HG03175 (cell line): Measurements from ENCODE around the gene ODF2L.
A peak's percentile ranks its signal among the peaks of the same experiment; 100 is the strongest.
"Not testable (repeated sequence)": the region's sequence is repeated elsewhere in the genome, so short reads cannot be mapped to it uniquely, and the experiment has no call there.

Source experiments
- ATAC-seq: cut with Tn5 transposase; IDR thresholded peaks from one replicate; pipeline ENCODE4 v1.9.1; 2021; ENCODE audit warnings: mild to moderate bottlenecking, moderate library complexity; ENCODE audit not compliant: unreplicated experiment

ODF2L gene

DNA sequence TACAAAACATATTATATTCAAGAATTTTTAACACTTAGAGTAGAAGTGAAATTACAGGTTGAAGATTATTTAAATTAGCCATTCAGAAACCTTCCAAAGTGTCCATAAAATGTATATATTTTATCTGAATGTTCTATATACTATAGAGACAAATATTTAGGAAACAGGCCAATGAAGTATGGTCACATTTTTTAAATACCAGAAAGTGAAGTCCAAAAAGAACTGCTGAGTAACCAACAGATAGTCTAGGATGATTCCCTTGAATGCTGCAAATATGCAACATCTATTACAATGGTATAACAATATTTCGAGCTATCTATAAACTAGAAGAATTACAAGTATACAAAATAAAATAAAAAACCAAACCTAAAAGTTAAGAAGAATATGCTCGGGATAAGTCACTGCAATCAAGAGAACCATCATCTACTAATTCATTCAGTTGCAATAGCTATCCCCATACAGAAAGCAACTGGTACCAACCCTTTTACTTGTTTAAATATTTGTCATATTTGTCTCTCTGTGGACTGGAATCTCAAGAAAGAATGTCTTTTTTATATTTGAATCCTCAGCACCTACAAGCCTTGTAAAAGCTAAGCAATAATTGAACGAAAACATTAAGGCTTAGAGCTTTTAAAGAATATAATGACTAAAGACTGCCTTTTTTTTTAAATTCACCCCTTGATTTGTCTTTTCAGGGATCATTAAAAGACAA lies 8.1 kb downstream of the ODF2L start:
- no peak for ATAC-seq

DNA sequence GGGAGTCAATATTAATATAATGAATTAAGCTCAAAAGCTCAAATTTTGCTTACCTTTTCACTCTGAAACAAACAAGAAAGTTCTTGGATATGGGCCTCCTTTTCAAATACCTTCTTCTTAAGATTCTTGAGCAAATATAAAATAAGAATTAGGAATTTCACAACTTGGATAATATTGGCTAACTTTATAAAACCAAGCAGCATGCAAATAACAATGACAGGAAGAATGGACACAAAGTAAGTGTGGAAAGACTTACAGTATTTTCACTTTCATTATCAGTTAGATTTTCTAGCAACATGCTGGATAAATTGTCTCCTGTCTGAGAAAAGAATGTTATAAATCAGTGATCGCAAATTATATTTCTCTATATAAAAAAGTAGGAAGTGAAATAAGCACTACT lies 13.2 kb downstream of the ODF2L start:
- peak; percentile 58 for ATAC-seq

DNA sequence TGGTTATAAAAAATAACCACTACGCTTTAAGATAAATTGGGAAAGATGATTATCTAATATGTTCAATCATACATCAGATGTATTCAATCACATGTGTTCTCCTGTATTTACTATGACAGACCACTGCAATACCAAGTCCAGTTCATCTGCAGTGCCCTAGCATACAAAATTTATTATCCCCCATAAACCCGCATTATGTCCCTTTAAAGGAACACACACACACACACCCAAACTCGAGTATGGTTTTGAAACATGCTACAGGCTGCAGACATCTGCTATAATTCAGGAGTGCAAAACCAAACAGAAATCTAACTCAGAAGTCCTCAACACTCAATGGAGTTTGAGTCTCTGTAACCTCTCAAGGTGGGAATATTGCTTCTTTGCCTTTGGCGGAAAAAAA lies 14.9 kb downstream of the ODF2L start:
- no peak for ATAC-seq

DNA sequence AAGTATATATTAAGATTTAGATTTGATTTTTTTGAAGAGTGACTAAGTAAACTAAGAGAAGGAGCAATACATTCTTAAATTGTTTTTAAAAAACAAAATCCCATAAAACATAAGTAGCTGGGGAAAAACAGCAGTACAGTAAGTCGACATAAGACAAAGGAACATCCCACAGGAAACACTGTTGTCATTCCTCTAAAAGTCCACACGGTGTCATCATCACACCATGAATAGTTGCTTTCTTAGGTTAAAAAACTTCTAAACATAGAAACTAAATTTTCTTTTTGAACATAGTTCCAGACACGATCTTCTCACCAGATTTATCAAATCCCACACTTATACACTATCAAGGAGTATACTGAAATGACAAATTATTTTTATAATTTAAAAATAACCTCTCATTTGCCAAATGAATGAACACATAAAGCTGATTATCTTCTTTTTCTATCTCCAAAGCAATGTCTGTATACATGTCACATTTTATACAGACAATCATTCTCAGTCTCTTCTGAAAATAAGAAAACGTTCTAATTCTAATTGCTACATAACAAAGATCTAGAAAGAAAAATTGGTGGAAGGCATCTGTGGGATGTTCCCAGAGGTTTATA lies 15.8 kb downstream of the ODF2L start:
- ATAC-seq, result peak; percentile 82

DNA sequence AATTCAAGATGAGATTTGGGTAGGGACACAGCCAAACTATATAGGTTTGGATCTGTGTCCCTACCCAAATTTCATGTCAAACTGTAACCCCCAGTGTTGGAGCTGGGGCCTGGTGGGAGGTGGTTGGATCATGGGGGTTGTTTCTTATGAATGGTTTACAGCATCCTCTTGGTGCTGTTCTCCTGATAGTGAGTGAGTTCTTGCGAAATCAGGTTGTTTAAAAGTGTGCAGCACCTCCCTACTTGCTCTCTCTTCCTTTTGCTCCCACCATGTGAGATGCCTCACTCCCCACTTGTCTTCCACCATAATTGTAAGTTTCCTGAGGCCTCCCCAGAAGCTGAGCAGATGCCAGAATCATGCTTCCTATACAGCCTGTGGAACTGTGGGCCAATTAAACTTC lies 17.3 kb downstream of the ODF2L start:
- ATAC-seq, result no peak

DNA sequence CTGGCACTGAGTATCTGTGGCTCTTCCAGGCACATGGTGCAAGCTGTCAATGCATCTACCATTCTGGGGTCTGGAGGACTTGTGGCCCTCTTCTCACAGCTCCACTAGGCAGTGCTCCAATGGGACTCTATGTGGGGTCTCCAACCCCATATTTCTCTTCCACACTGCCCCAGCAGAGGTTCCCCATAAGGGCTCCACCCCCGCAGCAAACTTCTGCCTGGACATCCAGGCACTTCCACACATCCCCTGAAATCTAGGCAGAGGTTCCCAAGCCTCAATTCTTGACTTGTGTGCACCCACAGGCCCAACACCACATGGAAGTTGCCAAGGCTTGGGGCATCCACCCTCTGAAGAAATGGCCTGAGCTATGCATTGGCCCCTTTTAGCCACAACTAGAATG lies 18.8 kb downstream of the ODF2L start:
- ATAC-seq, result no peak

DNA sequence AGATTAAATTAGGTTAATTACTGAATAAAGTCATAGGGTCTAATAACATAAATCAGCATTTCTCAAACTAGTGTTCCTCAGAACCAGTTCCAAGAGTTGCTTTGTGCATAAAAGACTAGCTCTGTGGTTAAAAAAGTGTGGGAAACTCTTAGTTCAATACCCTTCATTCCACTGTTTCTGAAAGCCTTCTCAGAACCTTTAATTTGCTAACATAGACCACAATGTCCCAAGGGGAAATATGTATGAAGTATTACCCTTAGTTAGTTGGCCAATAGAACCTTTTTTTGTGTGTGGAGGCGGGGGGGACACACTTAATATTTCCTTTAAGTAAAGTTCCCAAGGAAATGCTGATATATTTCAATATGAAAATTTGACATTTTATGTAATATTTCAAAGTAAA lies 20.4 kb downstream of the ODF2L start:
- no peak for ATAC-seq

DNA sequence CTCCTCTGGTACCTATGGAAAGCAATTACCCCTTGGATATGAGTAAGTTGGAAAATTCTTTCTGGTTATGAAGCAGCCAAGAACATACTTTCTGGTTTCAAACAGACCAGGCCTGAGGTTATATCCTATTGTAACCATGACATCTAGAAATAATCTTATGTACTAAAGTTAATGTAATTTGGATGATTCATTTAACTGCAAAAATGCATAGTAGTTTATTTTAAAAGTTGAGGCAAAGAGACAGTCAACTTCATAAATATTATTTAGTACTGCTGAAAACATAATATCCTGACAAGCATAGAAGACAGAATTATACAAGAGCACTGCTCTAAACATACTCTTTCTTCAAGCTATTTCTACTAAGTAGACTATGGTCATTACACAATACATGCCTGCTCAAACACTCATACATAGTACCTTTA lies 25.5 kb downstream of the ODF2L start:
- no peak for ATAC-seq

DNA sequence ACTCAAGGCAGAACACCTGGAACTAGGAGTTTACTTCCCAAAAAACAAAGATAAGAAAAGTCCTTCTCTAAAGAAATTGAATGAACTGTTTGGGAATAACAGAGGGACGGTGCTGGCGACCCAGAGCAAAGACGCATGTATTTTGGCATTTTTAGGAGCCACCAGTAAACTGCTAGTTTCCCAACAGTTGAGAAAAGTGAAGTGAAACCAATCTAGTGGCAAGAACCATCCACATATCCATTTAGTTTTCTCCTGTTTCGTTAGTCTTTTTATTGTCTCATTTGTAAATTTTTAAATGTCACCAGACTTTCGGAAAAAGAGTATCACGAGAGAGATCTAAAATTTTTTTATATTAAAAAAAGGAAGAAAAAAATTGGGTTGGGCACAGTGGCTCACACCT lies 30.2 kb downstream of the ODF2L start:
- no peak for ATAC-seq

DNA sequence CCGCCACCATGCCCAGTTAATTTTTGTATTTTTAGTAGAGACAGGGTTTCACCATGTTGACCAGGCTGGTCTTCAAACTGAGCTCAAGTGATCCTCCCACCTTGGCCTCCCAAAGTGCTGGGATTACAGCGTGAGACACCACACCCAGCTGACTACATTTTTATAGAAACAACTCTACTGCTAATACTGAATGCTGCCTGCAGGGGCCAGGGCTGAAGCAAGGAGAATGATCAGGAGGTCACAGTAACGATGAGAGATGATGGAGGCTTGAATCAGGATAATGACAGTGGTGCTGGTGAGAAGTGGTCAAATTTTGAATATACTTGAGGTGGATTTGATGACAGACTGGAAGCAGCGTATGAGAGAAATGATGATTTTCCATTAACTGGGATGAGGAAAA lies 33.3 kb downstream of the ODF2L start:
- no peak for ATAC-seq

DNA sequence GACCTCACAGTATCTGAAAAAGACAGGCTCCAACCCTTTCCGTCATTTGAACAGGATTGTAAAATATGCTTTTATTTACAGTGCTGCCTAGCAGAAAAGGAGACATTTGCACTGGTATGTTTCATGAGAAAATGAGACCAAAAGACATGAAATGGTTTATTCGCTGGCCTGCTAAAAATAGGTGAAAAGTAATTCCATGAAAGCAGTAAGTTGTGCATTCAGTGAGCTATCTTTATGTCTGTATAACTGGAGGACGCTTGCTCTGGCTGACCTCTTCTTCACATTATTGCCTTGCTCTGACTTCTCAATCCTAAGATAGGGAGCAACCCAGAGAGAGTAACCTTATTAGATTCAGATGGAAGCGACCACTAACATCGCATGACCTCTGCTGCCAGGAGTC lies 38.3 kb downstream of the ODF2L start:
- ATAC-seq, result no peak

DNA sequence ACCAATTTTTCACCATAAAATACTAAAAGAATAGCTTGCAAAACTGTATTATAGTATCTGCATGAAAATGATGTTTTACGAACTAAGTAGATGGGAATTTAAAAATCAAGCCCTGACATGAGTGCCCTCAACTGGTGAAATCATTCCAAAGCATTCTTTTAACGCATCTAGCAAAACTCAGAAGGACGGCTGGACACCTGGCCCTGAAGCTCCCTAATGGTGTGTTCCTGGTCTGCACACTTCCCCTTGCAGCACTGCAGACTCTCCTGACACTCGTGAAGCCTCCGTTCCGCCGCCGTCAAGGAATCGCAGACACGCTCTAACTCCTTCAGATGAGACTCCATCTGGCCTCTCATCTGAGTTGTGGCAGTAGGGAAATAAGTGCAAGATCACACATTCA lies 39.9 kb downstream of the ODF2L start:
- no peak for ATAC-seq

DNA sequence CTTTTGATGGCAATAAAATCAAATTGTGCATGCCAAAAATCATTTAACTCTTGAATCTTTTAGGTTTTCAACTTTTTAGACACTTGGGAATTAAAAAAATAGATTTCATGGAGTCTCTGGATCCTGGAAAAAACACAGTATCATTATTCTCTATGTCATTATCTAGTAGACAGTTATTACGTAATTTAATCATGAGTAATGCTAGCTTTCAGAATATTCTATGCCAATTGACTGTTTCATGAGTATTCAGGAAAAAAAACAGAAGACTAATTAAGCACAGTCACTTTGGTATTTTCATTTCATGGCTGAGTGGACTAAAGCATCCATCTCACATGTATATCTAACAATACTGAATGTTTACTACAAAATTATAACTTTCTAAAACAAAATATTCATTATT lies 44.0 kb downstream of the ODF2L start:
- no peak for ATAC-seq

DNA sequence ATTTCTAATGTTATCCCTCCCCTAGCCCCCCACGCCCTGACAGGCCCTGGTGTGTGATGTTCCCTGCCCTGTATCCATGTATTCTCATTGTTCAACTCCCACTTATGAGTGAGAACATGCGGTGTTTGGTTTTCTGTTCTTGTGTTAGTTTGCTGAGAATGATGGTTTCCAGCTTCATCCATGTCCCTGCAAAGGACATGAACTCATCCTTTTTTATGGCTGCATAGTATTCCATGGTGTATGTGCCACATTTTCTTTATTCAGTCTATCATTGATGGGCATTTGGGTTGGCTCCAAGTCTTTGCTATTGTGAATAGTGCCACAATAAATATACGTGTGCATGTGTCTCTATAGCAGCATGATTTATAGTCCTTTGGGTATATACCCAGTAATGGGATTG lies 45.9 kb downstream of the ODF2L start:
- ATAC-seq, result not testable (repeated sequence)

DNA sequence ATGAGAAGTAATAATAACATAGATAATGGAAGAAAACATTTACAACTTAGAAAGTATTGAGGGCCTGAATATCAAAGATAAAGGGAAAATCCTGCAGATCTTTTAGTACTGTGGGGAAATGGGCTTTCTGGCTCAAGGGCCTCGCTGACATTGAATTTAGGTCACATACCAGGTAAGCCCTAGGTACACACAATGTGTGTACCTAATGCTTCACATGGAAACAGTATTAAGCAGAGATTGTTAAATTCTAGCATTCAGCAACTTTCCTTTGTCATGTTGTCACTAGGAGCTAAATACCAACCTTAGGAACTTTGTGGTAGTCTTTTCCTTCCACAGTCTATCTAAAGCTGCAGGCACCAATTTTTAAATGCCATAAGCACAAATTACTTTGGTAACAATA lies 49.7 kb downstream of the ODF2L start:
- ATAC-seq, result no peak

DNA sequence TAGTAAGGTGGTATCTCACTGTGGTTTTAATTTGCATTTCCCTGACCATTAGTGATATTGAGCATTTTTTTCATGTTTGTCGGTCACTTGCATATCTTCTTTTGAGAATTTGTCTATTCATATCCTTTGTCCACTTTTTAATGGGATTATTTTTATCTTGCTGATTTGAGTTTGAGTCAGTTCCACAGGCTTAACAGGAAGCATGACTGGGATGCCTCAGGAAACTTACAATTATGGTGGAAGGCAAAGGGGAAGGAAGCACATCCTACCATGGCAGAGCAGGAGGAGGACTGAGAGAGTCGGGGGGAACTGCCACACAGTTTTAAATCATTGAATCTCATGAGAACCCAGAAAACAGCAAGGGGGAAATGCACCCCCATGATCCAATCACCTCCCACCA lies 51.1 kb downstream of the ODF2L start:
- ATAC-seq, result no peak

DNA sequence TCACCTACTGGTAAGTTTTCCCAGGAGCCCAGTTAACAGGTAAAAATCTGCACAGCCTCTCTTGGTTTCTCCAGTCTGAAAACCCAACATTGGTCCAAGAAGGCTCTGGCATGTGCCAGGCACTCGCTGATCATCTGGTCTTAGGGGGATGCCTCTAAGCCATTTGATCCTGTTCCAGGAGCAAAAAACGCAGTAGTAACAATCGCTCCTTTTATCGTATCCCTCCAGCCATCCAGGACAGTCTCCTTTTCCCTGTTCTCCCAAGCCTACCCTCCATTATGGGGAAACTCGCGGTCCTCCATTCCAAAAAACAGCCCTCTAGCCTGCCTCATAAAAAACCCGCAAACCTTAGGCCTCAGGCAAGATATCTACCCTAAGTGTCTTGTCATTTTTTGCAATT lies 56.2 kb downstream of the ODF2L start:
- ATAC-seq, result no peak

DNA sequence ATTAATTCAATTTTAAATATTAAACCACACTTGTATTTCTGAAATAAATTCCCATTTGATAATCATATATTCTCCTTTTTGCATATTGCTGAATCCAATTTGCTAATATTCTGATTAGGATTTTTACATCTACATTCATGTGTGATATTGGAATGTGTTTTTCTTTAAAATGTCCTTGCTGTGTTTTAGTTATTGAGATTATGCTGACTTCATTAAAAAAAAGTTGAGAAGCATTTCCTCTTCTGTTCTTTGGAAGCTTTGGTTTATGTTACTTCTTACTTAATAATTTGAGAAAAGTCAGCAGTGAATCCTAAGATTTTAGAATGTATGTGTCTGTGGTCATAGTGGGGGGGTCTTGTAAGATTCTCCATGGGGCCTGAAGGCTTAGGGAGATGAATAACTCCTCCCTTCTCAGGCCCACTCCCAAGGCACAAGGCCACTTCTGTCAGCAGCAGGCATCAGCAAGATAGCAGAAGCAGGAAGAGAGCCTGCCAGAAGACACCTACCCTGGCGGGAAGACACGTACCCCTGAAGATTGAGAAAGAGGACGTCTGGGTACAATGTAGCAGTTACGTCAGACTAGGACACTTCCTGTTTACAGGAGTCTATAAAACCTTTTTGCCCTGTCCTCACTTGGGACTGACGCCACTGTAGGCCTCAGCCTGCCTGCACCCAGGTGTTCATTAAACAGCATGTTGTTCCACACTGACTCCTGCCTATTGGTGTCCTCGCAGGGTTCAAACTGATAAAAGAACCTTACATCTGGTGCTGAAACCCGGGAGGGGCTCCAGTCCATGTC lies 56.9 kb downstream of the ODF2L start:
- ATAC-seq, result no peak

DNA sequence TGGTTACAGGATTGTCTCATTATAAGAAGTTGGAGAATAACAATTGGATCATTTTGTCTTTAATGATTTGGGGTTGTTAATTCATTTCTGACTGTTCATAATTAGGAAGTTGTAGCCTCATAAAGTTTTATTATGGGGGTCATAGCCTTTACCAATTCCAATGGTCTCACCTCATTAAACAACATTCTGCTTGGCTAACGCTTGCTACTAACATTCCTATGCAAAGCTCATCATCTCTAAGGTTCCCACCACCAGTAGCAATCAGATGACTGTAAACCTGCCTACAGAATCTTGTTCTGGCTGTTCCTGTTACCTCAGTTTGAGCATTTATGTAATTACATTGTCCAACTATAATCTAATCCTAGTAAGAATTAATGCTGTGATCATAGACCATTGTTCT lies 60.2 kb downstream of the ODF2L start:
- no peak for ATAC-seq

DNA sequence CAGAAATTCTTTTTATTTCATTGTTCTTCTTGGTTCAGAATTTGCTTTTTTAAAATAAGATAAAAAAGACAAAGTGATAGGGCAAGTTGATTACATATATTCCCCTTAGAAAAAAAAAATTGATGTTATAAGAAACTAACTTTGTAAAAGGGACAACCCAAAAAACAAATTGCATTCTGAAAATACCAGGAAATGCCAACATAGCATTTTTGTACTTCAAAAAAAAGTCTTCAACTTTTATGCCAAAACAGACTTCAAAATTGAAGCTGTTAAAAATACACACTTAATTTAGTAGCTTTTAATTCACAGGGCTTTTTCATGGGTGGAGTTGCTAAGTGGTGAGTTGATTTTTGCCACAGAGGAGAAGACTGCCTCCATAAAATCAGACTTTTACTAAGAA lies 70.9 kb downstream of the ODF2L start:
- no peak for ATAC-seq

DNA sequence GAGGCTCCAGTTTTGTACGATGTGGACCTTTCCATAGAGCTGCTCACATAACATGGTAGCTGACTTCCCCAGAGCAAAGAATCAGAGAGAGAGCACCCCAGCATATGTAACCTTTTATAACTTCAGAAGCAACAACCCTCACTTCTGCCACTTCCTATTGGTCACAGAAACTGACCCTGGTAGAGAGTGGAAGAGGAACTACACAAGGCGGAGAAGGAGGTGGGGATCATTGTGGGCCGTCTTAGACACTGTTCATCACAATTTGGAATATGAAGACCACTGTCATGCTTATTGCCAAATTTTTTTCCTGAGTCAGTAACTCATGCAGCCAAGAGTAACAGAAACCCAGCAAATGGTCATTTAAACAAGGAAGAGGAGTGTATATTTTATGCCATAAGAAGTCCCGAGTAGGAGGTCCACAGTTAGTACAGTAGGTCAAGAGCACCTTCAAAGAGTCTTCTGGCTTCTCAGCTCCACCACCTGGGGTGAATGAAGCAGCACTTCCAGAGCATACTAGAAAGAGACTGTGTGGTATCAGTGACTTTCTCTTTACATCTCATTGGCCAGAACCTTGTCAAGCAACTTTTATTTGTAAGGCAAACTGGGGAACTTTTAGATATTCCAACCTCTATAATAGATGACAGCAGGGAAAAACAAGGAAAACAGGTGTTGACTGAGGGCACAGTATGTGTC lies 71.8 kb downstream of the ODF2L start:
- ATAC-seq, result no peak

DNA sequence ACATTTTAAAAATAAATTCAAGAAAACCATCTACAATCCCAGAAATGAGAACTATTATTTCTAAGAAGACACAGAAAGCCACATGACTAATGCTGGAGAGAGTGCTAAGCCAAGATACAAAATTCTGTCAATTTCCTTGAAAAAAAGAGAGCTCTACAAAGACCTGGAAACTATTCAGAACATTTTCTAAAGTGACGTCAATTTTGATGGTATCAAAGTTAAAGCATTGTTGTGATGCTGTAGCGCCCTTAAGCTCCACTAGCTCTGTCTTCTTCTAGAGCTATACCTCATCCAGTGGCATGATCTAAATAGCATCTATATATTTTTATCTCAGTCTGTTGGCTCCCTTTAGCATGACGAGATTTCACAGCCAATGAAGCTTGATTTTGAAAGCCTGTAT lies 73.9 kb downstream of the ODF2L start:
- no peak for ATAC-seq
